HepG2 (cell line): ENCODE data around the gene UQCRC1. TPM values are rescaled to one million over a fixed set of nuclear protein-coding genes. Genes with fewer than 3 reads are reported as not detected.
A peak's percentile ranks its signal among the peaks of the same experiment; 100 is the strongest.

ENCODE experiments used
- AGO2 ChIP-seq: fragments of 200-400 bp; formaldehyde crosslinking; optimal IDR thresholded peaks from 2 replicates; pipeline ENCODE3; 2017; ENCODE audit warnings: mild to moderate bottlenecking, low read depth, low read length, moderate library complexity
- ETV6 ChIP-seq: sonication (generic); formaldehyde crosslinking; conservative IDR thresholded peaks from 2 replicates; pipeline ENCODE4 v1.4.0; 2020; ENCODE audit warnings: missing genetic modification reagents
- FOSL2 ChIP-seq: sonication (generic); formaldehyde crosslinking; IDR thresholded peaks from 2 replicates; pipeline ENCODE4 v1.4.0; 2020; ENCODE audit warnings: missing genetic modification reagents
- FOXK1 ChIP-seq: sonication (generic); formaldehyde crosslinking; IDR thresholded peaks from 2 replicates; pipeline ENCODE4 v1.4.0; 2020; ENCODE audit warnings: low read depth, missing genetic modification reagents, borderline replicate concordance
- GABPB1 ChIP-seq: IDR thresholded peaks from 2 replicates; pipeline ENCODE4 v1.6.1; 2016; ENCODE audit warnings: mild to moderate bottlenecking, missing genetic modification reagents, moderate library complexity, missing compliant biosample characterization
- HNF1B ChIP-seq: sonication (generic); formaldehyde crosslinking; IDR thresholded peaks from 2 replicates; pipeline ENCODE4 v1.5.1; 2020; ENCODE audit warnings: mild to moderate bottlenecking, moderate library complexity, missing genetic modification reagents
- NR0B2 ChIP-seq: sonication (generic); formaldehyde crosslinking; IDR thresholded peaks from 2 replicates; pipeline ENCODE4 v1.4.0; 2020; ENCODE audit warnings: mild to moderate bottlenecking, missing genetic modification reagents
- NR3C1 ChIP-seq: sonication (generic); formaldehyde crosslinking; IDR thresholded peaks from 2 replicates; pipeline ENCODE4 v1.4.0; 2020; ENCODE audit warnings: missing genetic modification reagents
- PATZ1 ChIP-seq: sonication (generic); formaldehyde crosslinking; IDR thresholded peaks from 2 replicates; pipeline ENCODE4 v1.4.0; 2020; ENCODE audit warnings: missing genetic modification reagents
- SOX13 ChIP-seq, 3 experiments: fragments of 450-650 bp in 1 of 3; sonication (generic) in 1 of 3; formaldehyde crosslinking in 1 of 3; IDR thresholded peaks in 2 of 3; conservative IDR thresholded peaks in 1 of 3; 2 replicates each; pipeline versions ENCODE4 v1.5.0 to v1.6.1; 2016 to 2020; ENCODE audit warnings: antibody characterized with exemption in 1 of 3, mild to moderate bottlenecking in 1 of 3, missing compliant biosample characterization in 1 of 3, missing genetic modification reagents in 1 of 3, moderate library complexity in 1 of 3
- YY1 ChIP-seq: IDR thresholded peaks from 2 replicates; pipeline ENCODE4 v1.6.1; 2011; ENCODE audit warnings: low read length, low read depth, moderate library complexity, mild to moderate bottlenecking; ENCODE audit not compliant: insufficient read depth, insufficient replicate concordance
- ZBTB33 ChIP-seq: sonication (generic); formaldehyde crosslinking; IDR thresholded peaks from 2 replicates; pipeline ENCODE4 v1.4.0; 2020; ENCODE audit warnings: missing genetic modification reagents
- ZNF136 ChIP-seq: sonication (generic); formaldehyde crosslinking; IDR thresholded peaks from 2 replicates; pipeline ENCODE4 v1.8.1; 2022; ENCODE audit warnings: low read depth, mild to moderate bottlenecking, moderate library complexity, missing genetic modification reagents
- ZNF296 ChIP-seq: sonication (generic); formaldehyde crosslinking; conservative IDR thresholded peaks from 2 replicates; pipeline ENCODE4 v1.5.0; 2020; ENCODE audit warnings: mild to moderate bottlenecking, missing genetic modification reagents
- ZNF350 ChIP-seq: sonication (generic); formaldehyde crosslinking; IDR thresholded peaks from 2 replicates; pipeline ENCODE4 v1.4.0; 2020; ENCODE audit warnings: mild to moderate bottlenecking, low read depth, missing genetic modification reagents, borderline replicate concordance
- ZNF576 ChIP-seq: sonication (generic); formaldehyde crosslinking; IDR thresholded peaks from 2 replicates; pipeline ENCODE4 v1.4.0; 2020; ENCODE audit warnings: mild to moderate bottlenecking, missing genetic modification reagents
- ZNF709 ChIP-seq: sonication (generic); formaldehyde crosslinking; IDR thresholded peaks from 2 replicates; pipeline ENCODE4 v1.5.0; 2020; ENCODE audit warnings: mild to moderate bottlenecking, missing genetic modification reagents
- ZZZ3 ChIP-seq: sonication (generic); formaldehyde crosslinking; IDR thresholded peaks from 2 replicates; pipeline ENCODE4 v1.4.0; 2020; ENCODE audit warnings: missing genetic modification reagents, mild to moderate bottlenecking, borderline replicate concordance
- polyA plus RNA-seq, 8 experiments: library from polyadenylated mRNA; depleted of rRNA in 3 of 8; stranded (reverse) in 7 of 8; unstranded in 1 of 8; fragments of >200 nt; fragmentation: Illumina TruSeq in 4 of 8; extraction: Trizol in 4 of 8; gene quantifications; 2 replicates each; pipeline versions ENCODE4 v1.2.1 to v1.2.3, GENCODE V29; 2011 to 2016; ENCODE audit warnings: low read depth in 4 of 8, missing spikeins in 1 of 8, mixed read lengths in 1 of 8; ENCODE audit not compliant: insufficient read depth in 1 of 8
- total RNA-seq, 5 experiments: library from RNA; depleted of rRNA; stranded (reverse); fragments of >200 nt; fragmentation: Illumina TruSeq; extraction: Trizol; gene quantifications; 2 replicates each; pipeline ENCODE4 v1.2.3, GENCODE V29; 2016; ENCODE audit warnings: low read depth in 1 of 5

UQCRC1 gene
- total and polyA plus RNA-seq, 2 of the 13 experiments (the other 11 are each of a cell fraction or from before 2014, with no cell fraction given): 316 to 680 TPM

- 0 out of 2 replicates have a peak, but pooled peaks have one; percentile 34 for TF ChIP-seq ZNF350
- TF ChIP-seq ZNF136 (CRISPR knock-in tag): 0 out of 2 replicates have a peak, but pooled peaks have one; percentile 45
- TF ChIP-seq ZZZ3: no peak
- TF ChIP-seq HNF1B (CRISPR knock-in tag): peak; percentile 70
- no peak for TF ChIP-seq SOX13 (IDR thresholded peaks at IDR 0.05)
- TF ChIP-seq SOX13 (CRISPR knock-in tag; conservative IDR thresholded peaks at IDR 0.05 in 1 of 2, IDR thresholded peaks at IDR 0.05 in 1 of 2): 0 out of 4 replicates have a peak, but pooled peaks of 1 of the 2 experiments have one; percentile 6
- TF ChIP-seq NR3C1 (CRISPR knock-in tag): no peak
- no peak for TF ChIP-seq FOXK1 (CRISPR knock-in tag)
- TF ChIP-seq GABPB1: peak; percentile 27; the same call in 1 of the 2 replicates
- TF ChIP-seq ZNF576 (CRISPR knock-in tag): 0 out of 2 replicates have a peak, but pooled peaks have one; percentile 41
- peak; percentile 81; the same call in 1 of the 2 replicates for TF ChIP-seq NR0B2
- TF ChIP-seq PATZ1: peak; percentile 66; the same call in 1 of the 2 replicates
- TF ChIP-seq FOSL2 (CRISPR knock-in tag): peak; percentile 76
- 0 out of 2 replicates have a peak, but pooled peaks have one; percentile 37 for TF ChIP-seq ZNF709
- no peak for TF ChIP-seq ETV6 (CRISPR knock-in tag)
- peak; percentile 34 for TF ChIP-seq AGO2
- TF ChIP-seq ZNF296 (CRISPR knock-in tag): peak; percentile 93
- peak; percentile 55 for TF ChIP-seq ZBTB33 (CRISPR knock-in tag)
- peak; percentile 46 for TF ChIP-seq YY1
These were observed 48.3 kb downstream of the UQCRC1 start (continued) for GRCh38 chr3:48561045-48561736.
